Colon (tissue), 2 donors: ENCODE data around the gene IGFBP7.

Experiments
- FAIRE-seq: peaks from 2 replicates; lab custom pipeline; 2012; peaks lifted over from hg19 to GRCh38; lab: Jason Lieb, UNC
- donor health status: control.
- donor health status: control.

The IGFBP7 gene

DNA sequence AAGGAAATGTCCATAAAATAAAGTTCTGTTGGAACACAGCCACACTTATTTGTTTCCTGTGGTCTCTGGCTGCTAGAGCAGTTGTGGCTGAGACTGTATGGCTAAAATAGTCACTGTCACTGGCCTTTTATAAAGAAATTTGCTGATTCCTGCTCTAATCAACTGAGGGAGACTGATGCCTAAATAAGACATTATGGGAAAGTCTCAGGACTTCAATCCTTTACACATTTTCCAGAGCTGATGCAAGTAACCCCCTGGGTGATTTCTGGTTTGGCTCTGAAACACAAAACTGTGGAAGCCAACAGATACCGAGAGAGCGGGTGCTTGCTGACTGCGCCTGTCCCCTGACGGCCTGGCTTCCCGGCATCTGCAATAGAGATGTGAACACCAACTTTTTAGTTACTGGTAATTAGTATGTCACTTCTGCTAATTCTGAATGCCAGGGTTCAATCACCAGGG is 67.4 kb downstream of the IGFBP7 start:
- FAIRE-seq = no peak

DNA sequence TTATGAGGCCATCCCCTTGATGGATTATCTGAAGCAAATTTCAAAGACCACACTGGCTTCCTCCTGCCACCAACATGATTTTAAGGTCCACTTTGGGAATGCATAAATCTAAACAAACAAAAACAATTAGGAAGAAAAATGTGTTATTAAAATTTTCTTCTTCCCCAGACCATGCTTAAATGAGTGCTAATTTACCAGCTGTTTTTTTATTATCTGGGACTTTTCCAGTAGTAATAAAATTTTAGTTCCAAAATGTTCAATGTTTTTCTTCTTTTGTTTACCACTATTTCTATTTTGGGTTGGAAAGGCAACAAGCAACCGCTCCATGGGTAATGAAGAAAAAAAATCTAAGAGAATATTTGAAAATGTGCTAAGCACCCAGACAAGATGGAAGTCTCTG is 69.2 kb downstream of the IGFBP7 start:
- FAIRE-seq = no peak

DNA sequence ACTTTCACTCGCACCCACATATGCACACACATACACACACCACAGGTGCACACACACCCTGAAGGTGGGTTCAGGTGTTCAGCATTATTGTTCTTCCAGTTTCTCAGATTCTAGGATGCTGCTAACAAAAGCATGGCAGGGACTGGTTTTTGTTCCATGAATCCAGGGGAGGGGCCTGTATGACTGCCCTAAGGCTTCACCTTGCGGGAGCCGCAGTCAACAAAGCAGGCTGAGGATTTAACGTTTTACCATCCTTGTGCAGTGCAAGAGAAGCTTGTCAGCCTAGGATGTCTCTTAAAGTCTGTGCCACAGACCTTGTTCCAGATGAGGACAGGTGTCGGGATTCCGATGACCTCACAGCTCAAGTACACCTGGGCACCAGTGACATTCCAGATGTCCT is 69.7 kb downstream of the IGFBP7 start:
- FAIRE-seq = no peak

DNA sequence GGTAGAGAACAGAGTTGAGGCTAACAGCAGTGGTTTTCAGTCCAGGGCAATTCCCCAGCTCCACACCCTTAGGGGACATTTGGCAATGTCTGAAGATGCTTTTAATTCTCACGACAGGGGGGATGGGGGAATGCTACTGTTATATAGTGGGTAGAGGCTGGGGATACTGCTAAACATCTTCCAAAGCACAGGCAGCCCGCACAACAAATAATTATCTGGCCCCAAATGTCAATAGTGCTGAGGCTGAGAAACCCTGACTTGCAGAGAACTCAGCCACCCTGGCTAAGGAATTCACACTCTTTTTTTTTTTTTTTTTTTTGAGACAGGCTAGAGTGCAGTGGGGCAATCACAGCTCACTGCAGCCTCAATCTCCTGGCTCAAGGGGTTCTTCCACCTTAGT is 70.8 kb downstream of the IGFBP7 start:
- no peak for FAIRE-seq

DNA sequence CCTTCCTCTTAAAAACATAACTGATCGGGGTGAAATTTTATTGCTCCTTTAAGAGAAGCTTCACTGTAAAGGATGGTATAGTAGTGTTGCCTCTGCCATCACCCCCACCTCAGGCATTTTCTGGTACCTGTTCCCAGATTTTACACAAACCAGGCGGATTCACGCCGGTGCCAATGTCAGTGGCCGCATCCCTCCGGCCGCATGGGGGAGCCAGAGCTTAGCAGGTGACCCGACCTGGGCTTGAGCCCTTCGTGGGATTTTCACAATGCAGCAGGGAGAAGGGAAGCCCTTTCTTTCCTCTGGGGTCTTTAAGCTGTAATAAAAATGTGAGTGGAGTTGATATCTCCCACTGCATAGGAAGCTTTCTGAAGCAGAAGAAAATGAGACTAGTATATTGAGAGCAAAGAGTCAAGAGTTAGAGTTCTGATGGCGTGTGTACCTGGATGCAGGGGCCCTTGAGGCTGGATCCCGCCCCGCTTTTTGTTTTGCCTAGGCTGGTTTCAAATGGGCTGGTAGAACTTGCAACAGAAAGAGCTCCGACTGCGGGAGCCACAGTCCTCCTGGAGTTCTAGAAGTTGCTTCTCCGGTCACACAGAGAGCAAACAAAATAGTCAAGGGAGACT is 72.1 kb downstream of the IGFBP7 start:
- no peak for FAIRE-seq

DNA sequence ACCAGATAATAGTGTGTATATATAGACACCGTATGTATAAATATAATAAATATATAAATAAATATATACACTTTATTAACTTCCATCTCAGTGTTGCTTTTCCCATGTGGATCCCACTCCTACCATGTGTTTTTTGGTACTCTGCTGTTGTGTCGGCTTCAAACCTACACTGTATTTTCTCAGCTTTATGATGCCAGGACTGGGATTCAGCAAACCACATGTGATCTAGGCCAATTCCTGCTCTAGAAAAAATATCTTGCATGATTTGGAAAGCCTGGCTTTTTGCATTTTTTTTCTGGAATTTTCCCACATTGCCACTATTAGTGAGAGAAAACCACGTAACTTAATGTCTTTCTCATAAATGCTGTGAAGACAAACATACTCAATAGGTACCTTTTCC is 75.7 kb downstream of the IGFBP7 start:
- FAIRE-seq = no peak

DNA sequence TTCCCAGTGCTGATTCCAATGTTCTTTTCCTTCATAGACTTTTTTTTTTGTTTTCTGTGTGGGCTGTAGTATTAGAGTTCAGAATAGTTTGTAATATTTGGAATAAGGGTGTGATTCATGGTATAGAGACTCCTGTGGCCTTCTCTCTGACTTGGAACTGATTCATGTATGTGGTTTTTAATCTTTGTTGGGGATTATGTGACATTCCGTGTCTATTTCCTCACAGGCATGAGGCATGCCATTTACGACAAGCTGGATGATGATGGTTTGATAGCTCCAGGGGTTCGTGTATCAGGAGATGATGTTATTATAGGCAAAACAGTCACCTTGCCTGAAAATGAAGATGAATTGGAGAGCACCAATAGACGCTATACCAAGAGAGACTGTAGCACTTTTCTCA is 87.1 kb downstream of the IGFBP7 start:
- FAIRE-seq = no peak

DNA sequence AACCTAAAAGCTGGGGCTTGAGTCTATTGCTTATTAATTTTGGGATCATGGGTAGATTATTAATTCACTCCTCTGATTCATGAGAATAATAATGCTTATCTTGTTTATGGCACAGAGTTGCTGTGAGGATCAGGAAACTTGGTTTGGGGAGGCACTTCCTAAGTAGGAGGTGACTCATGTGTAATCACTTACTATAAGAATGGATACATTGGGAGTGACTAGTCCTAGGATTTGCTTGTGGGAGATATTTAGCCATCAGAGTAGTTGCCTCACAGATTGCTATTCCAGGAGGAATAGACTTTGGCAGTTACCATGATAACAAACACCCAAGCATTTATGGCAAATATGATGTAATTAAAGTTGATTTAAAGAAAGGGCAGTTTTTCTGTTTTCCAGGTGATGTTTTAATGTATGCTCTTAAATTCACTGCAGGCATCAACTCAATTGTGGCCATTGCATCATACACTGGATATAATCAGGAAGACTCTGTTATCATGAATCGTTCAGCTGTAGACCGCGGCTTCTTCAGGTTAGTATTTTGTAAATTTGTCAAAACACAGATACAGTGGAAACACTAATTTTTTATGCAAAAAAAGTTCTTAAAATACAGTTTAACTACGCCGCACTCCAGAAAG is 89.6 kb downstream of the IGFBP7 start:
- FAIRE-seq = no peak

DNA sequence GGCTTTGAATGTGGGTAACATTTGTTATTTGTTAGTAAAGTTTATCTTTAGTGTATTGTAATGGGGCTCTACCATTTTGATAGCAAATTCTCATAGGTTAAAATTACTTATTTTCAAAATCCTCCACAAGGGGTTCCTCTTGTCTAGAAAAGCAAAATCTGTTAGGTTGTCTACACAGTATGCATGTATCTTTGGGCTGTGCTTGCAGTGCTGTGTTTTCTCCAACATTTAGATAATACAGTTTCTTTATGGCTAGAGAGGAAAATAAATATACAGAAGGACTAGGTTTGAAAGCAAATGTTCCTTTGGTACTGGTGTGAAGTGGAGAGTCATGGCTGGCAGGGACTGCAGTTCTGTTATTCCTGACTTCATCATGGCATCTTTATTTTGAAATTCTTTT is 91.2 kb downstream of the IGFBP7 start:
- no peak for FAIRE-seq

DNA sequence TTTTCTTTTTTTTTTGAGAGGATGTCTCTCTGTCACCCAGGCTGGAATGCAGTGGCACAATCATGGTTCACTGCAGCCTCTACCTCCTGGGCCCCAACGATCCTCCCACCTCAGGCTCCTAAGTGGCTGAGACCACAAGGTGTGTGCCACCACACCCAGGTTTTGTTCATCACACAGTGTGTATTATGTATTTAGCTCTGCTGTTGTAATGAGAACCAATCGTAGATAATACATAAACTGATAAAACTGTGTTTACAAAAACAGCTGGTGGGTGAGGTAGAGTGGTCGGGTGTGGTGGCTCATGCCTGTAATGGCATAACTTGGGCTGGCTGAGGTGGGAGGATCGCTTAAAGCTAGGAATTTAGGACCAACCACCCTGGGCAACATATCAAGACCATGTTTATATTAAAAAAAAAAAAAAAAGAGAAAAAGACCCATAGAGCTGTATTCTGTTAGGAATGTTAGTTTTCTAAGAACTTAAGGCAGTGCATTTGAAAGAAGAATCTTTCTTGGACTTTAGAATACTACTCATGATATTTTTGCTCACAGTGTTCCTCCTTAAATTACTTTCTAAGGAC is 96.6 kb downstream of the IGFBP7 start:
- FAIRE-seq = no peak

DNA sequence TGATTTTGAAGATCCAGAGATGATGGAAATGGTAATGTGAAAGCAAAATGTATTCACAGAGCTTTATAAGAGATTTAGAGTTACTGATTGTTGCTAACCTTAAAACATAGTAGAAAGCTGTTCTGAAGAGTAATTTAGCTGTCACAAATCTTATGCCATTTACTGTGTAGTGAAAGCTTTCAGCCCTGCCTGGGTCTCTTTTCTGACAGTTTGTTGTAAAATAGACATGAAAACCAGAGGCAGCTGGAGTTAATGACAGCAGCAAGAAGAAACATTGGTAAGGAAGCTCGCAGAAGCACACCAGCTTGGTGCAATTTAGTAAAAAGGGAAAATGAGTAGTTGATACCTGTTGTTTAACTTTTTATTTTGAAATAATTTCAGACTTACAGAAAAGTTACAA is 110.4 kb downstream of the IGFBP7 start:
- FAIRE-seq = no peak

DNA sequence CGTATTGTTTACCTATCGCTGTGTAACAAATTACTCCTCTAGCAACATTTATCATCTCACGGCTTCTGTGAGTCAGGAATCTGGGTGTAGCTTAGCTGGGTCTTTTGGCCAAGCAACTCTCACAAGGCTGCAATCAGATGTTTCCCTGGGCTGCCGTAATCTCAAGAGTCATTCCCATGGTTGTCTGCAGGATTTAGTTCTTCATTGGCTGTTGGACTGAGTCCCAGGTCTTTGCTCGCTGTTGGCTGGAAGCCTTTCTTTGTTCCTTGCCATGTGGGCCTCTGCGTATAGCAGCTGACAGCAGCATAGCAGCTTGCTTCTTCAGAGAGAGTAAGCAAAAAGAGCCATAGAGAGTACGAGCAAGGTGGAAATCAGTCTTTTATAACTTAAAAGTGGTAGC is 114.7 kb downstream of the IGFBP7 start:
- FAIRE-seq = no peak

DNA sequence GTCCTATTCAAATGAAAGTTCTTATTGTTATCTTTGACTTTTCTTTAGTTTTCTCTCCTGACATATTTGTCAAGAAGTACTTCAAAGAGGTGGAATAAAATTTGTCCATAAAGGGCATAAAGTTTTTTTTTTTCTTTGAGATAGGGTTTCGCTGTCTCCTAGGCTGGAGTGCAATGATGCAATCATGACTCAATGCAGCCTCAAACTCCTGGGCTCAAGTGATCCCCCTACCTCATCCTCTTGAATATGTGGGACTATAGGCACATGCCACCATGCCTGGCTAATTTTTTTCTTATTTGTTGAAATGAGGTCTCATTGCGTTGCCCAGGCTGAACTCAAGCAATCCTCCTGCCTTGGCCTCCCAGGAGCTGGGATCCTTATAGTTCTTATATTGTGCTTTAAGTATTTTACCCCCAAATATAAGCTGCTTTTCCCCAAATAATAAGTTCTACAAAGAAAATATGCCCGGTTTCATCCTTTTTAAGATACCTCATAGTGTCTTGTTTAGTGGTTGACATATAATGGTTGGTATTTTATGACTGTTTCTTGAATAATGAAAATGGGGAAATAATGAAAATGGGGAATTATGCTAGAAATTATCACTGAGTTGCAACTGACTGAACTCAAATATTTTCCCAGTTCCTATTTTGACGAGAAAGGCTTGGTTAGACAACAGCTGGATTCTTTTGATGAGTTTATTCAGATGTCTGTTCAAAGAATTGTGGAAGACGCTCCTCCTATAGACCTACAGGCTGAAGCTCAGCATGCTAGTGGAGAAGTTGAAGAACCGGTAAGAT is 119.9 kb downstream of the IGFBP7 start:
- no peak for FAIRE-seq

DNA sequence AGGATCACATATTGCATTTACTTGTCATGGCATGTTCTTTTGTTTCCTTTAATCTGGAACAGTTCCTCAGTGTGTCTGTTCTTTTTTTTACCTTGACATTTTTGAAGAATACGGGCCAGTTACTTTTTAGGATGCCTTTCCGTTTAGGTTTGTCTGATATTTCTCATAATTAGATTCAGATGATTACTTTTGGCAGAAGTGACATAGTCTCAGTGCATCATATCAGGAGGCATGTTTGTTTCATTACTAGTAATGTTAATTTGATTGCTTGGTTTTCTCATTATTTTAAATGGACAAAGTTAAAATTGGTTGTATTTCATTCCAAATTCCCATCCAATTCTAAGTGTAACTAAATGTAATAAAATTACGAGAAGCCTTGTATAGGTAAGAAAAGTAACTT is 123.2 kb downstream of the IGFBP7 start:
- no peak for FAIRE-seq

DNA sequence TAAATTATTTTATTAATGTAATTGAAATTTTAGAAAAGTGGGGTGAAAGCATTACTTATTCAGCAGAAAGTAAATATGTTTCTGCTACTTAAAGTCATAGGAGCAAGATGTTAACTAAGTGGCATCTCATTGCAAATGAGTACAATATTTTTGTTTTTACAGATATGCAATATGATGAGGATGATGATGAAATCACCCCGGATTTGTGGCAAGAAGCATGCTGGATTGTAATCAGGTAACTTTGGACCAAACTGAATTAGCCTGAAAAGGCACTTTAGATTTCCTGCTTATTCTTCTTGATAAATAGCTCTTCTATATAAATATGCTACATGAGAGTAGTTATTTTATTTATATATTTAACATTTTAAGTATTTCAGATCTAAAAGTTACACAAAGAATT is 124.0 kb downstream of the IGFBP7 start:
- no peak for FAIRE-seq

DNA sequence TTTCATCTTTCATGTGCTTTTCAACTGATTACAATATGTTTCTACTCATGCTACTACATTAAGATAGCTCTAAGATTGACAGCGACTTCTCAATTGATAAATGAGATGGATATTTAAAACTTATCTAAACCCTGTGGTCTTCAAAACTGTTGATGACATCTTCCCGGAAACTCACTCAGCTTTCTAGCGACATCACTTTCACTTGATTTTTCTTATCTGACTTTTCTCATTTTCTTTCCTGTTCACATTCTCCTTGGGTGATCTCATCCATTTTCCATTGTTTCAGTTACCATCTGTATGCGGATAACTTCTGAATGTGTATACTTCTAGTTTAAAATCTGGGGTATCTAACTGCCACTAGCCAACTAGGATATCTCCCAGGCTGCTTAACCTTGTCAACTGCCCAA is 128.4 kb downstream of the IGFBP7 start:
- FAIRE-seq = no peak
